Measurements from ENCODE around the gene TPRKB. TPM values are rescaled to one million over a fixed set of nuclear protein-coding genes. Genes with fewer than 3 reads are reported as not detected.

Gene TPRKB
- total RNA-seq, 1 donor from 2014 or later: 157 TPM

- Mint-ChIP-seq H3K27me3 (ENCODE audit: insufficient read depth, low read depth) (no peaks in the 10 kb centered on the region), H3K27ac (no peak overlapping the region), H3K9me3 (peaks cover 8% of the 10 kb centered on the region), H3K36me3 (peaks cover 7% of the 10 kb centered on the region), H3K4me1 (peaks cover 11% of the 10 kb centered on the region), H3K4me3 (no peak overlapping the region)
- H3K4me1 ChIP-seq: peaks cover 6% of the 10 kb centered on the region
- no peak overlapping the region for H2AFZ ChIP-seq (replicated peaks)
- no peak overlapping the region for H3K9ac ChIP-seq
- no peak overlapping the region for H3K4me2 ChIP-seq
- TF ChIP-seq, protein P1, sequence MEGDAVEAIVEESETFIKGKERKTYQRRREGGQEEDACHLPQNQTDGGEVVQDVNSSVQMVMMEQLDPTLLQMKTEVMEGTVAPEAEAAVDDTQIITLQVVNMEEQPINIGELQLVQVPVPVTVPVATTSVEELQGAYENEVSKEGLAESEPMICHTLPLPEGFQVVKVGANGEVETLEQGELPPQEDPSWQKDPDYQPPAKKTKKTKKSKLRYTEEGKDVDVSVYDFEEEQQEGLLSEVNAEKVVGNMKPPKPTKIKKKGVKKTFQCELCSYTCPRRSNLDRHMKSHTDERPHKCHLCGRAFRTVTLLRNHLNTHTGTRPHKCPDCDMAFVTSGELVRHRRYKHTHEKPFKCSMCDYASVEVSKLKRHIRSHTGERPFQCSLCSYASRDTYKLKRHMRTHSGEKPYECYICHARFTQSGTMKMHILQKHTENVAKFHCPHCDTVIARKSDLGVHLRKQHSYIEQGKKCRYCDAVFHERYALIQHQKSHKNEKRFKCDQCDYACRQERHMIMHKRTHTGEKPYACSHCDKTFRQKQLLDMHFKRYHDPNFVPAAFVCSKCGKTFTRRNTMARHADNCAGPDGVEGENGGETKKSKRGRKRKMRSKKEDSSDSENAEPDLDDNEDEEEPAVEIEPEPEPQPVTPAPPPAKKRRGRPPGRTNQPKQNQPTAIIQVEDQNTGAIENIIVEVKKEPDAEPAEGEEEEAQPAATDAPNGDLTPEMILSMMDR (IDR thresholded peaks at IDR 0.05): no peak
- TF ChIP-seq EZH2phosphoT487 (IDR thresholded peaks at IDR 0.05) (no peak), EZH2 (IDR thresholded peaks at IDR 0.05) (no peak)
- H3K27ac ChIP-seq: no peak overlapping the region
- peaks cover 9% of the 10 kb centered on the region for H3F3A ChIP-seq (ENCODE audit: low read depth)
- H3K9me3 ChIP-seq (ENCODE audit: low read depth): no peaks in the 10 kb centered on the region
- H3K4me3 ChIP-seq: no peak overlapping the region
- no peaks in the 10 kb centered on the region for H4K20me1 ChIP-seq (ENCODE audit: low read depth)
- no peak for DNase-seq (ENCODE audit: low spot score)
- no peaks in the 10 kb centered on the region for H3K36me3 ChIP-seq
- H3K27me3 ChIP-seq: peaks cover 52% of the 10 kb centered on the region
- peaks cover 11% of the 10 kb centered on the region for H3K79me2 ChIP-seq (ENCODE audit: low read depth)
Measured at GRCh38 chr2:73740767-73741166, 3.6 kb upstream of the TPRKB start.

DNA sequence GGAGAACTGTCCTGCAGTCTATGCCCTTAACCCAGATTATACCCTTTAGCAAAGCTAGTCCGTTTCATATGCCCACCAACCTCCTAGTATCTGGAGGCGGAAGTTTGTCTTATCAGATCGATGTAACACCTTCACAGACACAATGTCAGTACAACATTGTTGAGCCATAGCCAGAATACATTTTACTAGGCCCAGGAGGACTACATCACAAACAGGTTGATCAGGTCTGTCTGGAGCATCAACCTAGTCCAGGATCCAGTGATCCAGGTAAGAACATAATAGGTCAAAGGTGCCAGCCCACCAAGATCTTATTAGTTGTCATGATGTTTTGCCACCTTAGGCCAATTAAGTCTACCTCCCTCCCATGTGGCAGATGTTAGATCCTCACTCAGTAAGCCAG, 2.0 kb upstream of the TPRKB start:
- Mint-ChIP-seq H3K36me3 (peaks cover 7% of the 10 kb centered on the region), H3K9me3 (peaks cover 8% of the 10 kb centered on the region), H3K4me3 (no peak overlapping the region), H3K4me1 (peaks cover 12% of the 10 kb centered on the region), H3K27ac (no peak overlapping the region), H3K27me3 (ENCODE audit: insufficient read depth, low read depth) (no peaks in the 10 kb centered on the region)
- peaks cover 20% of the 10 kb centered on the region for H3K79me2 ChIP-seq (ENCODE audit: low read depth)
- DNase-seq (ENCODE audit: low spot score): no peak
- peaks cover 9% of the 10 kb centered on the region for H3F3A ChIP-seq (ENCODE audit: low read depth)
- peaks cover 52% of the 10 kb centered on the region for H3K27me3 ChIP-seq
- peaks cover 3% of the 10 kb centered on the region for H4K20me1 ChIP-seq (ENCODE audit: low read depth)
- TF ChIP-seq, protein P1 (IDR thresholded peaks at IDR 0.05): no peak
- TF ChIP-seq EZH2phosphoT487 (IDR thresholded peaks at IDR 0.05) (no peak), EZH2 (IDR thresholded peaks at IDR 0.05) (no peak)
- H3K4me2 ChIP-seq: no peak overlapping the region
- no peaks in the 10 kb centered on the region for H3K36me3 ChIP-seq
- H3K27ac ChIP-seq: no peak overlapping the region
- H3K4me3 ChIP-seq: no peak overlapping the region
- no peak overlapping the region for H3K9ac ChIP-seq
- H2AFZ ChIP-seq (replicated peaks): no peak overlapping the region
- no peaks in the 10 kb centered on the region for H3K9me3 ChIP-seq (ENCODE audit: low read depth)
- peaks cover 8% of the 10 kb centered on the region for H3K4me1 ChIP-seq

DNA sequence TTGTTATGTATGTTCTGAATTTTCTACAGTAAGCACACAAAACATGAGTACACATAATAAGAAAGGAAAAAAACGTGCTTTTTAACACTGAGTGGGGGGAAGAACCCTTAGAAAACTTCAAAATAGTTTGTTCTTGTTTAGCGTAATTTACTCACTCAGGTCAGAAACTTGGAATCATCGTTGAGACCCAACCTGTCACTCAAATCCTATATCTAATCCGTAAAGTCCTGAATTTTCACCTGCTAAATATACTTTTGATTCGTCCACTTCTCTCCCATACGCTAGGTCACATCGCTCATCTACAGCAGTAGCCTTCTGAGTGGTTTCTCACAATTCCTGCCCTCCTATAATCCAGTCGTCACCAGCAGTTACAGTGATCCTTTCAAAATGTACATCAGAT, 767 bp downstream of the TPRKB start:
- peak overlapping the region; percentile 90 for H3K4me3 ChIP-seq
- H3K27ac Mint-ChIP-seq: peak overlapping the region; percentile 78
- H4K20me1 ChIP-seq (ENCODE audit: low read depth): peaks cover 3% of the 10 kb centered on the region

More for the DNA sequence above, 767 bp downstream of the TPRKB start:
- peaks cover 9% of the 10 kb centered on the region for H3F3A ChIP-seq (ENCODE audit: low read depth)
- no peaks in the 10 kb centered on the region for H3K36me3 ChIP-seq
- Mint-ChIP-seq H3K9me3 (peaks cover 8% of the 10 kb centered on the region), H3K4me1 (peaks cover 12% of the 10 kb centered on the region), H3K36me3 (peaks cover 11% of the 10 kb centered on the region), H3K27me3 (ENCODE audit: insufficient read depth, low read depth) (no peaks in the 10 kb centered on the region), H3K4me3 (peak overlapping the region; percentile 96)
- H3K27me3 ChIP-seq: peaks cover 35% of the 10 kb centered on the region
- H3K9ac ChIP-seq: peak overlapping the region; percentile 71
- no peak overlapping the region for H3K27ac ChIP-seq
- no peaks in the 10 kb centered on the region for H3K9me3 ChIP-seq (ENCODE audit: low read depth)
- DNase-seq (ENCODE audit: low spot score): no peak
- no peak overlapping the region for H2AFZ ChIP-seq (replicated peaks)
- H3K4me1 ChIP-seq: peaks cover 8% of the 10 kb centered on the region
- peaks cover 20% of the 10 kb centered on the region for H3K79me2 ChIP-seq (ENCODE audit: low read depth)
- H3K4me2 ChIP-seq: peak overlapping the region; percentile 96
- TF ChIP-seq EZH2phosphoT487 (IDR thresholded peaks at IDR 0.05): no peak
- TF ChIP-seq, protein P1 (IDR thresholded peaks at IDR 0.05): no peak
- TF ChIP-seq EZH2 (IDR thresholded peaks at IDR 0.05): no peak
